ENCODE measurements around the gene EGR1.
A peak's percentile ranks its signal among the peaks of the same experiment; 100 is the strongest.
"Not testable (repeated sequence)": the region's sequence is repeated elsewhere in the genome, so short reads cannot be mapped to it uniquely, and the experiment has no call there.

The EGR1 gene

GRCh38 chr5:138469540-138470321 is 4.5 kb downstream of the EGR1 start:
- DNase-seq (ENCODE audit: low read depth), result peak; percentile 52

- DNase-seq (ENCODE audit: low read depth), result peak; percentile 39
These were observed 5.2 kb downstream of the EGR1 start for GRCh38 chr5:138470322-138471051.

GRCh38 chr5:138471052-138471361 is 5.7 kb downstream of the EGR1 start:
- DNase-seq (ENCODE audit: low read depth), result no peak

- DNase-seq (ENCODE audit: low read depth), result no peak
These were observed 7.1 kb downstream of the EGR1 start for GRCh38 chr5:138472353-138472752.

DNA sequence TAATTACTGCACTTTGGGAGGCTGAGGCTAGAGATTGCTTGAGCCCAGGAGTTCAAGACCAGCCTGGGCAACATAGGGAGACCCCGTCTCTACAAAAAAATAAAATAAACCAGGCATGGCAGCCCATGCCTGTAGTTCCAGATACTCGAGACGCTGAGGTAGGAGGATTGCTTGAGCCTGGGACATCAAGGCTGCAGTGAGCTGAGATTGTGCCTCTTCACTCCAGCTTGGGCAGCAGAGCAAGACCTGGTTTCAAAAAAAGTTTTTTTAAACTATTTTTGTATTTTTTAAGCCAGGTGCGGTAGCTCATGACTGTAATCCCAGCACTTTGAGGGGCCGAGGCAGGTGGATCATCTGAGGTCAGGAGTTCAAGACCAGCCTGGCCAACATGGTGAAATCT is 7.9 kb downstream of the EGR1 start:
- DNase-seq (ENCODE audit: low read depth), result not testable (repeated sequence)

GRCh38 chr5:138476918-138477317 is 11.6 kb downstream of the EGR1 start:
- DNase-seq (ENCODE audit: low read depth), result no peak

DNA sequence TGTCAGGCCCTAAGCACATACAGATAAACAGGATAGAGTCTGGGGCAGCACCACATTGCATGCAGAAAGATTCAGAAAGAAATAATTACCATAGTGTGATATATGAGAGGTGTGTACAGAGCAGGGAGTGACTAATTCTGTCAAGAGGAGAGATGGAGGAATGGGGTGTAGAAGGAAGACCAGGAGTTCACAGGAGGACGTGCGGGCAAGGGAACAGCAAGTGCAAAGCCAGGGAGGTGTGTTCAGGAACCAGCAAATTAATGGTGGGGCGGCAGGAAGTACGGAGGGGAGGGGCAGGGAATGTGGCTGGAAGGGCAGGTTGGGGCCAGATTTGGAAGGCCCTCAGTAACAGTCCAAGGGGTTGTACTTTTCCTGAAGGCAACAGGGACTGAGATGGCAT is 17.4 kb downstream of the EGR1 start:
- DNase-seq (ENCODE audit: low read depth), result no peak

DNA sequence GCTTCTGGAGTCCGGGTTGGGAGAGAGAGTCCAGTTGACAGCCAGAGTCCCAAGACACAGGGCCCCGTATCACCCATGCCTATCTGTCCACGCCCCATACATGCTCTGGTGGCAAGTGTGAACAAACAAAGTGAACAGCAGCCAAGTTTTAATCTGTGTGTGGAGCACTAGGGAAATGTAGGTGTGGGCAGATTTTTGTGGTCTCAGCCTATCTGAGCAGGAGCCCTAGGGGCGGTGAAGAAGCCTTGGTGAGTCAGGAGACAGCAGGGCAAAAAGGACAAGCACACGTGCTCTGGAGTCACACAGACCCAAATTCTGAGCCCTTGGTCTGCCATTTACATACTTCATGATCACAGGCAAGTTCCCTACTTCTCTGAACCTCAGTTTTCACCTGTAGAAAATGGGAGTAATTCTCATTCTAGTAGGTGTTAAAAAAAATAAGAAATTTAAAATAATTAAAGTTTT is 23.2 kb downstream of the EGR1 start:
- peak; percentile 70 for DNase-seq (ENCODE audit: low read depth)

DNA sequence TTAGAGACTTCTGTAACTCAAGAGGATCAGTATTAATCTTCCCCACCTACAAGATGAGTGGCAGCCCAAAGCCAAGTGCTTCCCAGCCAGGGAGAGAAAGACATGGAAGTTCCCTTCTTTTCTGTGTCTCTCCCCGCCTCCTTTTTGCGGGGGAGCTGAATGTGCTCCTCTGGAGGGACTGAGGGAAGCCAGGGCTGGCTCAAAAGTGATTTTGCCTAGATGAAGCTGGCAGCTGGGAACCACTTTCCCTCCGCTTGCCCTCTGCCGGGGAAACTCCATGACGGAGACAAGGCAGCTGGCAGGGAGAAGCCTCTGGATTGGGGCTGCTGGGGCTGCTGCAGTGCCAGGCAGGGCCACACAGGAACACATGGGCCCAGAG is 24.4 kb downstream of the EGR1 start:
- no peak for DNase-seq (ENCODE audit: low read depth)

- no peak for DNase-seq (ENCODE audit: low read depth)
These were observed 25.5 kb downstream of the EGR1 start for GRCh38 chr5:138490648-138491283.

DNA sequence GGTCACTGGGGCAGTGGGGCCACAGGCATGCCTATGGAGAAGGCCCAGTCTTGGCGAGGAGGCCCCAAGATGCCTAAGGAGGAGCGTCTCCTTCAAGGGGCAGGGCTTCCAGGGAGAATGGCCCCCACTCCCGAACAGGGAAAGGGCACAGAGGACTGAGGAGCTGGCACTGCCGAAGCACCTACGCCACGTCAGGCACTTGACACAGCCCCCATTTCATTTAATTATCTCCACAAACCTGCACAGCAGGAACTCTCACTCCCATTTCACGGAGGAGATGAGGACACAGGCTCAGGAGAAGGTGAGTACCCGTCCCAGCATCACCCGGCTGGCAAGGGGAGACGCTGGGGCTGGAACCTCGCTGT is 26.0 kb downstream of the EGR1 start:
- no peak for DNase-seq (ENCODE audit: low read depth)

- peak; percentile 92 for DNase-seq (ENCODE audit: low read depth)
These were observed 26.6 kb downstream of the EGR1 start for GRCh38 chr5:138491669-138492559.

DNA sequence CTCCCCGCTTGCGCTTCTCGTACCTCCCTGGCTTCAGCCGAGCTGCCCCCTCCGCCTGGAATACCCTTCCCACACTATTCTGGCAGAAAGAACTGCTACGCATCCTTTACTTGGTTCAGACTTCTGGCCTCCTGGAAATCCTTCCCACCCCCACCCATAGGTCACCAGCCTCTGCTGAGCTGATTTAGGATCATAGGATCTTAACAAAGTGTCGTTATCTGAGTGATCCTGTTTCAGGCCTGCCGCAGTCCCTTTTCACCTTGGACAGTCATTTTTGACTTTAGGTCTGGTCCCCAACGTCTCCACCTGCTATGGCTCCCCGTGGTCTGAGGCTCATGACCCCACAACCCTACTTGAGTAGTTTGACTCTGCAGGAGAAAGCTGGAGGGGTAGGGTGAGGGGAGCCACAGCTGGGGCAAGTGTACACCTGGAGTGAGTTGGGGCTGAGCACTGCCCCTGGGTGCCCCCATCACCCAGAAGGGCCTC is 27.3 kb downstream of the EGR1 start:
- DNase-seq (ENCODE audit: low read depth), result no peak

- no peak for DNase-seq (ENCODE audit: low read depth)
These were observed 30.1 kb downstream of the EGR1 start for GRCh38 chr5:138495351-138495750.

DNA sequence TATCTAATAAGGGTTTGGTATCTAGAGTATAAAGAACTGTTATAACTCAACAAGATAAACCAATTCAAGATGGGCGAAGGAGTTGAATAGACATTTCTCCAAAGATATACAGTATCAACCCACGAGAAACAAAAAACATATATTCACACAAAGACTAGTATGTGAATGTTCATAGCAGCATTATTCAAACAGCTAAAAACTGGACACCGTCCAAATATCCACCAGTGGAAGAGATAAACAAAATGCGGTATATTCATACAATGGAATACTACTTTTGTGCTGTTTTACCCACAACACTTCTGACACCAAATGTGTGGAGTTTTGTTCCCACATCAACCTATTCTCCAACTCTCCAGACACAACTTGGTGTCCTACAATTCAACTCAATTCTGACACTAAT is 33.1 kb downstream of the EGR1 start:
- DNase-seq (ENCODE audit: low read depth), result no peak

GRCh38 chr5:138502121-138502520 is 36.8 kb downstream of the EGR1 start:
- DNase-seq (ENCODE audit: low read depth), result no peak

- DNase-seq (ENCODE audit: low read depth), result no peak
These were observed 37.2 kb downstream of the EGR1 start for GRCh38 chr5:138502521-138502920.

DNA sequence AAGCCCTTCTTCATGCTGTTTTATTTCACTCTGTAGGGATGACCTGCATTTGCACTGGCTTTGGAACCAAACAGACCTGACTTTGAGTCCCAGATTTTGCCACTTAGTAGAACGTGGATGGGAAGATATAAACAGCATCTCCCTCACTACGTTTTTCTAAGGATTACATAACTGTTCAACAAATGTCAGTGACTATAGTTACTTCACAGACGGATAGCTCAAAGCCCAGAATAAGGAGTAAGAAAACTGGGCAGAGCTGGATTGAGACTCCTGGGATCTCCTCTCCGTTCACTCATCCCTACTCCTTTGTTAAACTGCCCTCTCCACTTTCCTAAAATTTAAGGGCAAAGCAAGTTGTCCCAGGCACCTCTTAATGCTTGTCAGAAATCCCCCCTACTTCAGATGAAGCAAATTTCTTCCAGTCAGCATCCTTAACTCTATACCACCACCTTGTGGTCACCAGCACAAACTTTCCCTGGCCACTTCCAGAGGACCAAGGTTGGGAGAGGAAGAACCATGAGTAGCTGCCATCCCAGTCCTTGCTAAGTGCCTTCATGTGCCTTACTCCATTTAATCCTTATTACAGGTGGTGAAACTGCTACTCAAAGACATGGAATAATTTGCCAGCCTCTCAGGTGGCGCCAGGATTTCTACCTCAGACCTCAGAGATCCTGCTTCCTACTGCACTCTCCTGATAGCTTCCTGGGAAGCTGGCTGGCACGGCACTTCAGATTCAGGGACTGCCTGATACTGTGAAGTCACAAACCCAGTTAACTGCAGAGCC is 38.4 kb downstream of the EGR1 start:
- DNase-seq (ENCODE audit: low read depth), result peak; percentile 71

- DNase-seq (ENCODE audit: low read depth), result no peak
These were observed 39.5 kb downstream of the EGR1 start for GRCh38 chr5:138504799-138505198.

DNA sequence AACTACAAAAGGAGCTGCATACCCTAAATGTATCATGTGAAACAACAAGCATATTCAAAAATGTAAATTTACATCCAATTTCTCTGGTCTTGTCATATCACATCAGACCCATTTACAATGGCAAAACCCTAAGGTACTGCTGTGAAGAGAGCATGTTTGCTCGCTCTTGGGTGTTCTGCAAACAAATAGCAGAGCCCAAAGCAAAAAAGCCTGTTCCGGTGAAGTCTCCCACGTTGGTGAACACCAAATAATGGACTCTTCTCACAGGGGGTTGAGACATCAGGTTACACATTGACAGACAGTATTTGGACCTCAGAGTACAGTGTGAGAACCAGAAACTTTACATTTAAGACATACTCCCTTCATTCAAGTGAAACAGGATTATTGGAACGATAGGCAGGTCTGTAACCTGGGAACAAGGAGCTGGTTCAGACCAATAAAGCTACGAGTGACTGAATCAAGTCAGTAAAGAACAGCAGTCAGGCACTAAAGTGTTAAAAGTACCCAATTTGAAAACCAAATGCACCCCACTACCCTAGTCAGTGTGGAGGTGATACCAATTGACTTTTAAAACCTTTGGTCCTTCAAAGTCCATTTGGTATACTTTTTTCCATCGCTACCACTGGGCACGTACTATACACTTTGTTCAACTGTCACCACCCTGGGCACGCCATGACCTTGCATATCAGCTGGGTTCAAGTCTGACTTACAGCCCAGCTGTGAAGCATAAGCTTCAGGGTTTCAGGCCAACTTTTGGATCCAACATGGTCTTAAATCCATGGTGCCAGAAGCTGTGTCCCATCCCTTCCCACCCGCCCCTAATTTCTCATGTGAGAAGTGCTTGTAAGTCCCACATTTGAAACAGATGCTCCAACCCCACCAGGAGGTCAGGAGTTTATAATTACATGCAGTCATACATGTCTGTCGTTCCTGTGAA is 41.4 kb downstream of the EGR1 start:
- DNase-seq (ENCODE audit: low read depth), result no peak
